Hematopoietic multipotent progenitor cell treated with erythropoietin and hydrocortisone succinate and interleukin-3 and kit ligand, for 17 days (in vitro differentiated cells): ENCODE measurements around the gene NKTR.

Source experiments
- DNase-seq: peaks from one replicate; pipeline ENCODE4 v3.0.0-alpha.2; 2015; ENCODE audit warnings: low spot score

Gene NKTR

GRCh38 chr3:42651248-42652091 lies 51.0 kb downstream of the NKTR start:
- no peak for DNase-seq

GRCh38 chr3:42652251-42652610 lies 51.7 kb downstream of the NKTR start:
- no peak for DNase-seq

DNA sequence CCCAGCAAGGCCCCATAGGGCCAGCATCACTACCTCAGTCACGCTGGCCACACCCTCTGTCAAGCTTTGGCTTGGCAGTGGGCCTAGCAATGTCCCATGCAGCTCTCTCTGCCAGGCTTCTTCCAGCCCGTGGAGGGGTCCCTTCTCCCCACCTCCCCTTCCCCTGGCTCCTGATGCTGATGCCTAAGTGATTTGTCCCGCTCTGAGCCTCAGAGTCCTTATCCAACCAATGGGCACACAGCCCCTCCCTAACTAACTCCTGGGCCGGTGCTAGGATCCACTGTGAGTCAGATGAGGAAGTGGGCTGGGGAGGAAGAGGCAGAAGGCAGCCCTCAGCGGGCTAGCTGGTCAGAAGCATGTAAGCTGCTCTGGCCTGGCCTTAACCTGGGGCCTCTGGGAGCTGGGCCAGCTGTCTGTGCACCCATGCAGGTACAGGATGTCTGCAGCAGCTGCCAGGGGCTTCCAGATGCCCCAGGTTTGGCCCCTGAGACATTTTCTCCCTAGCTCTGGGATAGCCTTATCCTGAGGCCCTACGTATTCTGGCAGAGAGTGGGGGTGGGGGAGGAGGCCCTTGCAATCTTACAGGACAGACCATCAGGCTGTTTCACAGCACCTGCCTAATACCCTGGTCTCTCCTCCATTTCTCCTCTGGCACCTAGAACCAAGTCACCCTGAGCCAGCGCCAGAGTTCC lies 52.3 kb downstream of the NKTR start:
- DNase-seq, result no peak

DNA sequence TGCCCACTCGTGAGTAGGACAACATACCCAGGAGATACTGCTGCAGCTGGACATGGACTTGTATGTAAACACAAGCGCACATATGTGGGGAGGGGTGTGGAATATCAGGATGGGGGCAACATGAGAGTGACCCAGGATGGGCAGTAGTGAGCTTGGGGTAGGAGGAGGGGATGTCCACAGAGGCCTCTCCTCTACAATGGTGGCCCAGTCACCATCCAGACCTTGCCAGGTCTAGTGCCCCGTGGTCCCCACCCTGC lies 52.7 kb downstream of the NKTR start:
- no peak for DNase-seq

- DNase-seq, result no peak
Observed at GRCh38 chr3:42653560-42654330, 53.3 kb downstream of the NKTR start, which contains the start of gene ZBTB47. ZBTB47 (plus strand) TSS chr3:42653697; CDS start chr3:42658356, 4,659 bp downstream.

GRCh38 chr3:42654331-42655201 lies 54.1 kb downstream of the NKTR start:
- DNase-seq, result no peak

DNA sequence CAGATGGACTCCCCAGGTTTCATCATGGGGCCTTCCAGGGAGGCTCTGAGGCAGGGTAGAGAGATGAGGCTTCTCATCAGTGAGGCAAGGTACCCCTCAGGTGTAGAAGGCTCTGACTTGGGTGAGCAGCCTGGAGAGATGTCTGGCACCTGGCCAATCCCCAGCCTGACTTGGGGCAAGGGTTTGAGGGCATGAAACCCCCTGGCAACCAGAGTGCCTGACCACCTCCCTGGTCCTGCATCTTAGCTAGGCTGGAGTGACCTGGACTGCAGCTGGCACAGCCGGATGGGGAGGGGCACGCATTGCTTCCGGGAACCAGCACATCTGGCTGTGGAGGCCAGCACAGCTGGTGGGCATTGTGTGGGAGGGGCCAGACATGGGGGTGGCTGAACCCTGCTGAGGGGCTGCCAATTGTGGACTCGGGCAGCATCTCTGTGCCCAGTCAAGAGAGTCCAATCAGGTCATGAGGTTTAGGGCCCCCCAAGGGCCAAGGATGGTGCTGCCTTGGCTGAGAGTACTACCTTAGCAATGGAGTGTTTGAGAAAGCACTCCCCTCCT lies 54.9 kb downstream of the NKTR start:
- DNase-seq, result no peak

DNA sequence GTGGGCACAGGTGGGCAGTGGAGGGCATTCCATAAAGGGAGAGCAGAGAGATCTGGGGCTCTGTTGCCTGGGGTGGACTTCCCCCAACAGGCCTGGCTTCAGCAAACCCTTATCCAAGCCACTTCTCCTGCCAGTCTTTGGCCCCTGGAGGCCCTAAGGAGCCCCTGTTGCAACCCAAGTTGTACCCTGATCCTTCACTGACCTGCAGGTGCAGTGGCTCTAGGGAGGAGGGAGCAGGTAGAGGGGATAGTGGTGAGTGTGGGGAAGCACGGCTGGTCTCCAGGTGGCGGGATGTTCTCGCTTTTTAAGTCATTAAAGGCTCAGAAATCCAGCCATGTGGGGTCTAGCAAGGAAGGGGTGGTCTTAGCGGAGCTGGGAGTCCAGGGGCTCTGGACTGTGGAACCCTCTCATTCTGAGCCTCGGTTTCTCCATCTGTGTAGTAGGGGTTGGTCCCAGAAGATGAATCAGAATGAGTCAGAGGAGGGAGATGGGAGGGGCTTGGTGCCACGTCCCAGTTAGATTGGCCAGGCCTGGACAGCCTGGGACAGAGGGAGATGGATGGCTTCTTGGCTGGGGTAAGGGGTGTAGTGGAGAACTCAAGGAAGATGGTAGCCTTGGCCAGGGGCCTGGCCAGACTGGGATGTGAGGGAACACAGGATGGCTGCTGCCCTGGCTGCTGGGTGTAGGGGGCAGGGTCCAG lies 55.6 kb downstream of the NKTR start:
- DNase-seq, result no peak

- no peak for DNase-seq
Observed at GRCh38 chr3:42656680-42657610, 56.5 kb downstream of the NKTR start.

DNA sequence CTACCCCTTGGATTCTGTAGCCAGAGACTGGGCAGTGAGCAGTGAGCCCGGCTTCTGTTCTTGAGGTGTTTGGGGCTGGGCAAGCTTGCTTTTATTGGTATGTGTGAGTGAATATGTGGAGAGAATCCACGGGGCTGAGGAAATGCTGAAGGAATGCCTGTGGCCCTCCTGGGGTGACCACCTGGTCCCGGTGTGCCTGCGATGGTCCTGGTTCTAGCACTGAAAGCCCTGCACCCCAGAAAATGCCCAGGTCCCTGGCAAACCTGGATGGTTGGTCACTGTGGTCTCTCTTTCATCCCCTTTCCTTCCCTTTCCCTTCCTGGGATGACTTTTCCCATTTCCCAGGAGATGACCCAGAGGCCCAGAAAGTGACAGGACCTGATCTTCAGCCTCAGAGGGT lies 57.2 kb downstream of the NKTR start:
- no peak for DNase-seq

DNA sequence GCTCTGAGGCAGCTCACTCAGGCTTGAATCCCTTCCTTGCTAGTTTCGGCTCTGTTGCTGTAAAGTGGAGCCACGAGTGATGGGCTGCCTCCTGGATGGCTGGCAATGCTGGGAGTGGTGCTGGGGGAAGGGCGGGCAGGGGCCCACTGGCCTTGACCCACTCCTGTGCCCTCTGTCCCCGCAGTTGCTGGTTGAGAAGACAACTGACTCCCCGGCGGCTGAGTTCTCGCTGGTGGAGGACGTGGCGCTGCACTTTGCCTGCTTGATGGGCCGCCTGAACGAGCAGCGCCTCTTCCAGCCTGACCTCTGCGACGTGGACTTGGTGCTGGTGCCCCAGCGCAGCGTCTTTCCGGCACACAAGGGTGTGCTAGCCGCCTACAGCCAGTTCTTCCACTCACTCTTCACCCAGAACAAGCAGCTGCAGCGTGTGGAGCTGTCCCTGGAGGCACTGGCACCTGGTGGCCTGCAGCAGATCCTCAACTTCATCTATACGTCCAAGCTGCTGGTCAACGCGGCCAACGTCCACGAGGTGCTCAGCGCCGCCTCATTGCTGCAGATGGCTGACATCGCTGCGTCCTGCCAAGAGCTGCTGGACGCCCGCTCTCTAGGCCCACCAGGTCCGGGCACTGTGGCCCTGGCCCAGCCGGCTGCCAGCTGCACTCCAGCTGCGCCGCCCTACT lies 57.7 kb downstream of the NKTR start:
- DNase-seq, result no peak

DNA sequence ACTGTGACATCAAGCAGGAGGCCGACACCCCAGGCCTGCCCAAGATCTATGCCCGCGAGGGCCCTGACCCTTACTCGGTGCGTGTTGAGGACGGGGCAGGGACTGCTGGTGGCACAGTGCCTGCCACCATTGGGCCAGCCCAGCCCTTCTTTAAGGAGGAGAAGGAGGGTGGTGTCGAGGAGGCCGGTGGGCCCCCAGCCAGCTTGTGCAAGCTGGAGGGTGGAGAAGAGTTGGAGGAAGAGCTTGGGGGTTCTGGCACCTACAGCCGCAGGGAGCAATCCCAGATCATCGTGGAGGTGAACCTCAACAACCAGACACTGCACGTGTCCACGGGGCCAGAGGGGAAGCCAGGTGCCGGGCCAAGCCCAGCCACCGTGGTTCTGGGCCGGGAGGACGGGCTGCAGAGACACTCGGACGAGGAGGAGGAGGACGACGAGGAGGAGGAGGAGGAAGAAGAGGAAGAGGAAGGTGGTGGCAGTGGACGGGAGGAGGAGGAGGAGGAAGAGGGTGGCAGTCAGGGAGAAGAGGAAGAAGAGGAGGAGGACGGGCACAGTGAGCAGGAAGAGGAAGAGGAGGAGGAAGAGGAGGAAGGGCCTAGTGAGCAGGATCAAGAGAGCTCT lies 58.4 kb downstream of the NKTR start:
- no peak for DNase-seq

DNA sequence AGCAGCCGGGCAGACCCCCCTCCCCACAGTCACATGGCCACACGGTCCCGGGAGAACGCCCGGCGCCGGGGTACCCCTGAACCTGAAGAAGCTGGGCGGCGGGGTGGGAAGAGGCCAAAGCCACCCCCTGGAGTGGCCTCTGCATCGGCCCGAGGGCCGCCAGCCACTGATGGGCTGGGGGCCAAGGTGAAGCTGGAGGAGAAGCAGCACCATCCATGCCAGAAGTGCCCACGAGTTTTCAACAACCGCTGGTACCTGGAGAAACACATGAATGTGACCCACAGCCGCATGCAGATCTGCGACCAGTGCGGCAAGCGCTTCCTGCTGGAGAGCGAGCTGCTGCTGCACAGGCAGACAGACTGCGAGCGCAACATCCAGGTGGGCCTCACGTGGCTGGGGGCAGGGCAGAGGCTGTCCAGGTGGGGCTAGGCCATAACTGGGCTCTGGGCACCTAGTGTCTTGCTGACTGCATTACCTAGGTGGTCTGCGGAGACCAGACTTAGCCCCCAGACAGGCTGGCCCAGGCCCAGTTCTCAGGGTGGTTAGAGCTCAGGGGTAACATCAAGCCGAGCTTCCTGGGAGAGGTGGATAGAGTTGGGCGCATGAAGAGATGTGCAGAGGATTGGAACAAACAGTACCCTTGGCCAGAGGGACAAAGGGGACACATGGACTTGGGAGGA lies 59.1 kb downstream of the NKTR start:
- no peak for DNase-seq

- no peak for DNase-seq
Observed at GRCh38 chr3:42660131-42660715, 59.7 kb downstream of the NKTR start.

- peak; percentile 13 for DNase-seq
Observed at GRCh38 chr3:42660898-42661297, 60.4 kb downstream of the NKTR start.

DNA sequence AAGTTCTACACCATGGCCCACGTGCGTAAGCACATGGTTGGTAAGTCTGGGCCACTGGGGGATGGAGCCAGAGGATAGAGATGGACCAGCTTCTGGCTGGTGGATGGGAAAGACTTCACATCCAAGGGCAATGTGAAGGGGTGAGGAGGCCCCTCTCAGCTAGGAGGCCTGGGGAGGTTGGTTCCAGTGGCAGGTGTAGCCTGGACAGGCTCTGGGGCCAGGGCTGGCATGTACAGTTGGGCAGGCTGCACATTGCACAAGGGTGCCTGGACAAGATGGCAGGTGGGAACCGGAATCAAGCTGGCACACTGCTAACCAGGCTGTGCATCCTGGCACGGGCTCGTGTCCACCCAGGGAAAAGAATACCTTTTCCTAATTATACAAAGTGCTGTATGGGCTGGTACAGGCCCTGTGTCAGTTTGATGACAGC lies 61.1 kb downstream of the NKTR start:
- DNase-seq, result no peak

DNA sequence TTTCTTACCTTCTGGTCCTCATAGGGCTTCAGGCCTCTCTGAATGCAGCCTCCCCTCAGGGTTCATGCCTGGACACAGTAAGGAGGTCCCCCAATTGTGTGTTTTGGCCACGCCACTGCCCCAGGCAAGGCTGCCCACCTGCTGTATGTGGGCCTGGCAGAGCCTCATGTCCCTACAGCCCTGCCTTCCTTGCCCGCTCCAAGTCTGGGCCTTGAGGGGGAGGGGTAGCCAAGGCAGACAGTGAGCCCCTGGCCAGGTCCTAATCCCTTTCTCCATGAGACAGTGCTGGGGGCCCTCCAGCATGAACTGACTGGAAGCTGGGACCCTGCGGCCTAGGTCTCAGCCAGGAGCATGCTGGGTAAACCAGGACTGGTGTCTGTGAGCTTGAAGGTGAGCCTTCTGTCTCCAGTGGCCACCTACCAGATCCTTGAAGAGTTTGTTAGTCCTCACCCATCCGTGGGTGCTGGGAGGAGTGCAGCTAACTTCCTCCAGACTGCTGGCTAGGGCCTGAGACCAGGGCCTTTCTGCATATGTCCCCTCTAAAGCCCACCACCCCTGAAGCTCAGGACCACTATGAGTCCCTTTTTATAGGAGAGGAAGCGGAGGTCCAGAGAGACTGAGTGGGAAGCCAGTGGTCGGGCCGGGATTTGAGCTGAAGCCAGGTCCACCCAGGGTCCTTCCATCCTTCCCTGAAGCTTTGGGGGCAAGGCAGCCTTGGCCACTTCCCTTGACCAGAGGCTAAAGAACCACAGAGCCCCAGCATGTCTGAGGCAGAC lies 61.7 kb downstream of the NKTR start:
- no peak for DNase-seq
